ENCODE measurements around the gene ZNF205. TPM values are rescaled to one million over a fixed set of nuclear protein-coding genes. Genes with fewer than 3 reads are reported as not detected.
"Not testable (repeated sequence)": the region's sequence is repeated elsewhere in the genome, so short reads cannot be mapped to it uniquely, and the experiment has no call there.

ZNF205 gene
- total and polyA plus RNA-seq, 2 of the 13 experiments (the other 11 are each of a cell fraction or from before 2014, with no cell fraction given), result 5.8 to 10.2 TPM

- TF ChIP-seq CSRNP1 (CRISPR knock-in tag; IDR thresholded peaks at IDR 0.05), result no peak
Measured at GRCh38 chr16:3071655-3072054, 40.7 kb upstream of the ZNF205 start (continued).

- H3K79me2 ChIP-seq (ENCODE audit: insufficient read depth, low read length); DNase-seq (ENCODE audit: low spot score); H4K20me1 ChIP-seq (ENCODE audit: insufficient read depth, low read length); FAIRE-seq; POLR2A ChIA-PET; in situ Hi-C loops (cut with HindIII; ENCODE audit: extremely low pct_ligation_motif_present, low pct_unique_long_range_greater_than_20kb); CTCF ChIA-PET (ENCODE audit: low intra/inter-chr PET ratio, low total read pairs); H3K27ac ChIP-seq (ENCODE audit: extremely low read length, insufficient read depth, low read length); H3K9ac ChIP-seq (ENCODE audit: insufficient read depth, low read depth, low read length); intact Hi-C loops (cut with micrococcal nuclease; ENCODE audit: unreplicated experiment); BruUV-seq (replicated peaks); H3K4me2 ChIP-seq (ENCODE audit: low read depth, low read length); H2AFZ ChIP-seq (ENCODE audit: low read length); H3K4me3 ChIP-seq (replicated peaks in 1 of 3; ENCODE audit: insufficient read depth in 1 of 3, low read depth in 2 of 3, low read length in 3 of 3); H3K9me3 ChIP-seq (ENCODE audit: low read length): not testable (repeated sequence)
- peaks cover 2 to 13% of the 10 kb centered on the region in 2 experiments; a peak in 3 of 5 replicates for H3K27me3 ChIP-seq (ENCODE audit: control insufficient read depth in 1 of 2, insufficient read depth in 2 of 2, low read length in 2 of 2)
- H3K4me1 ChIP-seq (ENCODE audit: insufficient read depth, low read length), result peaks cover 17% of the 10 kb centered on the region
- peaks cover 9 to 15% of the 10 kb centered on the region in 2 experiments; a peak in 2 of 5 replicates for H3K36me3 ChIP-seq (replicated peaks in 1 of 2; ENCODE audit: control insufficient read depth in 1 of 2, insufficient read depth in 2 of 2, low read length in 2 of 2)
- ATAC-seq, result peak; percentile 44
- WGBS (ENCODE audit: low lambda C conversion rate), result 25% methylated on average over 3 of the region's 4 CpGs
Measured at GRCh38 chr16:3072148-3072547, 40.2 kb upstream of the ZNF205 start.

GRCh38 chr16:3072576-3073263, 39.7 kb upstream of the ZNF205 start:
- BruUV-seq (replicated peaks); H3K9ac ChIP-seq (ENCODE audit: insufficient read depth, low read depth, low read length); CTCF ChIA-PET (ENCODE audit: low intra/inter-chr PET ratio, low total read pairs); in situ Hi-C loops (cut with HindIII; ENCODE audit: extremely low pct_ligation_motif_present, low pct_unique_long_range_greater_than_20kb); FAIRE-seq; H2AFZ ChIP-seq (ENCODE audit: low read length); POLR2A ChIA-PET; intact Hi-C loops (cut with micrococcal nuclease; ENCODE audit: unreplicated experiment); H4K20me1 ChIP-seq (ENCODE audit: insufficient read depth, low read length); H3K36me3 ChIP-seq (replicated peaks in 1 of 2; ENCODE audit: control insufficient read depth in 1 of 2, insufficient read depth in 2 of 2, low read length in 2 of 2); H3K27ac ChIP-seq (ENCODE audit: extremely low read length, insufficient read depth, low read length); H3K4me2 ChIP-seq (ENCODE audit: low read depth, low read length); H3K79me2 ChIP-seq (ENCODE audit: insufficient read depth, low read length); DNase-seq (ENCODE audit: low spot score); H3K9me3 ChIP-seq (ENCODE audit: low read length); H3K4me3 ChIP-seq (replicated peaks in 1 of 3; ENCODE audit: insufficient read depth in 1 of 3, low read depth in 2 of 3, low read length in 3 of 3): not testable (repeated sequence)
- peaks cover 11% of the 10 kb centered on the region for H3K4me1 ChIP-seq (ENCODE audit: insufficient read depth, low read length)
- WGBS (ENCODE audit: low lambda C conversion rate), result no CpG with 5 or more reads among the region's 18 CpGs
- peak; percentile 17; the same call in 2 of the 3 replicates for ATAC-seq
- peaks cover 2 to 13% of the 10 kb centered on the region in 2 experiments; a peak in 3 of 5 replicates for H3K27me3 ChIP-seq (ENCODE audit: control insufficient read depth in 1 of 2, insufficient read depth in 2 of 2, low read length in 2 of 2)

Data from HepG2 (cell line).